Stimulated activated CD8-positive, alpha-beta memory T cell treated with anti-CD3 and anti-CD28 coated beads, Interleukin-15, amount 100 ng/mL, for 4 hours (primary cell): ENCODE results near the gene OSTC.

ENCODE experiments used
- DNase-seq, 2 donors: peaks; one replicate each; pipeline ENCODE4 v3.0.0-alpha.2; 2020; ENCODE audit warnings: low read depth in 2 of 2

Gene OSTC

DNA sequence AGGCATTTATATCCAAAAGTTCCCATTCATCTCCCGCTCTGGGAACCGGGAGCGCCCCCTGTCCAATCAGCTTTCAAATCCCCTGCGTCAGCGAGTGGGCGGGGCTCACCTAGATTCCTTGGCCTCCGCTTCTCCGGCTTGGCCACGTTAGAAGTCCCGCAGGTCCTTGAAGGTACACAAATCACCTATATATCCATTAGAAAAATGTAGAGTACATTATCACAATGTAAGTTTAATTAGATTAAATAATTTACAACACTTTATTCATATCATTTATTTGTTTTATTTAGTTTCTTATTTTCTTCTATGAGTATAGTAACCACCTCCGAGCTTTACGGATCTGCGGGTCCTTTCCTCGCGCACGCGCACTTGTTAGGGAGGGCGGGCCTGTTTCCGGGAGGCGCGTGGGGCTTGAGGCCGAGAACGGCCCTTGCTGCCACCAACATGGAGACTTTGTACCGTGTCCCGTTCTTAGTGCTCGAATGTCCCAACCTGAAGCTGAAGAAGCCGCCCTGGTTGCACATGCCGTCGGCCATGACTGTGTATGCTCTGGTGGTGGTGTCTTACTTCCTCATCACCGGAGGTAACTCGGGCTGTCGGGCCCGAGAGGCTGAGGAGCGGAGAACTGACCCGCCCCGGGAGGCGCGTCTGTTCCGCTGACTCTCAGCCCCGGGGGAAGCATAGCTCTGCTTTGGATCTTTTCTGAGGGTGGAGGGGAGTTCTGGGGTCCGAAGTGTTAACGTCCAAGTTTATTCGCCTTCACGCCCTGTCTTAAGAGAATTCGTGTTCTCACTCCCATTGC, at the start of gene OSTC:
TSS of gene OSTC (plus strand) at position 388 of the 802 bp plus-strand sequence. CDS start at position 445, 57 bp downstream.
- DNase-seq, result peak; percentile 77 to 83

- DNase-seq, result no peak
Measured at GRCh38 chr4:108601106-108601505, 49.3 kb upstream of the OSTC start.

GRCh38 chr4:108601532-108601931, 48.9 kb upstream of the OSTC start:
- no peak for DNase-seq

DNA sequence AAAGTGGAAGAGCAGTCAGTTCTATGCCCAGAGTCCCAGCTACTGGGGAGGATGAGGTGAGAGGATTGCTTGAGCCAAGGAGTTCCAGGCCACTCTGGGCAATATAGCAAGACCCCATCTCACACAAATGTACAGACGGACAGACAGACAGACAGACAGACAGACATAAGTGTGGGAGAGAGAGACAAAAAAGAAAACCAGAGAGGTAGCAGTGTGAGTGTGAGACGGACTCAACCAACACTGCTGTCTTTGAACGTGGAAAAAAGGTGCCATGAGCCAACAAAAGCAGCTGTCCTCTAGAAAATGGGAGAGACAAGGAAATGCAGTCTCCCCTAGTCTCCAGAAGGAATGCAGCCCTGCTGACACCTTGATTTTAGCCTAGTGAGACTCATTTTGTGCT, 48.2 kb upstream of the OSTC start:
- no peak for DNase-seq

- no peak for DNase-seq
Measured at GRCh38 chr4:108607079-108607815, 43.2 kb upstream of the OSTC start.

- DNase-seq, result no peak
Measured at GRCh38 chr4:108611365-108611764, 39.0 kb upstream of the OSTC start.

GRCh38 chr4:108612365-108612764, 38.0 kb upstream of the OSTC start:
- DNase-seq, result no peak

DNA sequence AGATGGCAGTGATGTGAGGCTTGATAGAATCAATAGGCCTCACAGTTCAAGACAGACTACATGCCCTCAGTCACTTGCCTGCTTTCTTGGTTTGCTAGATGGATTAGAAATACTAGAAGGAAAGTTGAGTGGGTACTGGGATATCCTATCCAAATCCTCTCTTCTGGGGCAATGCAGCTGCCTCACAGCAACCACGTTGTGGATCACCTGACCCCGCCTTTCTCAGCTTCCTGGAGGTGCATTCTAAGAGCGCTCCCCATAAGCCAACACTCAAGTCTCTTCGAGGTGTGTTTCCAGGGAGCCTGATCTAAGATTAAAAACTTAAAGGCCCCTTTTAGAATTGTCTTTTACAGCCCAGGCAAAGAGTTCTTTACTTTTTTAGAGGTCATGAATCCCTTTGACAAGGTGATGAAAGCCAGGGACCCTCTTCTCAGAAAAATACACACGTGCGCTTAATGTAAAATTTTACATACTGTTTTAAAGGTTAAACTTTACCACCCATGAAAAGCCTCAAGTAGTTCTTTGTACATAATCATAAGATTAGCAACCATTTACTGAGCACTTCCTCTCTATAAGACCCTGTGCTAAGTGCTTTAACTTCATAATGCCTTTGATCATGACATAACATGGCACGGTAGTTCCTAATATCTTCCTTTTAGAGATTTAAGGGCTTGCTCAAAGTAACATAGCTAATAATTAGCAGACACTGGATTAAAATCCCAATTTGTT, 30.9 kb upstream of the OSTC start:
- no peak for DNase-seq

DNA sequence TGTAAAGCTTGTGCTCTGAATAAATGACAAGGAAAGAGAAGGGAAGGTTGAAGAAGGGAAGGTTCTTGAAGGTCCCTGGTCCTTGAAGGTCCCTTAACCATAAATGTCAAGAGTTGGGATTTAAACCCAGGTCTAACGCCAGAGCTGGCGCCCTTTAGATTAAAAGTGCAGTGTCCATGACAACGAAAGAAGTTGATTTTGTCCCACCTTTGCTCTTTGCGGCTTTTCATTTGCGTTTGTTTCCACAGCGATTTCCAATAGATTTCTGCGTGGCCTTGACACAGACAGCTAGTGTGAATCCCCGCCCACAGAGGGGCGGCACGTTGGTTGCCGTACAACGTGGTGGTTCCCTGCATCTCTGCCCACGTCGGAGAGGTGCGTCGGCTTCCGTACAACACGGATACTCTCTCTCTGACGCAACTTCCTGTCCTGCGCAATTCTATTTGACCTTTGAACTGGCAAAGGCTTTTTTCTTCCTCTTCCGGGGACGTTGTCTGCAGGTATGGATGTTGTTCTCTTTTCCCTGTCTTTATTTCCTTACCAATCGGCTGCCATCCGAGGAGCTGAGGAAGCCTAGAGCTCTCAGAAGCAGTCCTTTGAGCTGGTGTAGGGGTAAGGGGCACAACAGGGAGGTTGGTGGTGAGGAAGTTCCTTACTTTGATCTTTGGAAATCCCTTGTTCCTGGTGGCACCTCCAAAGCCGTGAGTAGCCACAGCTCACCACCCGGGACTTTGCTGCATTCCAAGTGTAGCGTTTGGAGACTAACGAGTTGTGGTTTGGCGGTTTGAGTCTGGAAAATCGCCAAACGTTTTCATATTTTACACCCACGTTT, 30.1 kb upstream of the OSTC start, which contains the start of gene RPL34:
TSS of gene RPL34 (plus strand) at position 476 of the 832 bp plus-strand sequence. CDS start 1,384 bp downstream, outside the sequence.
- DNase-seq, result peak; percentile 92 to 98

DNA sequence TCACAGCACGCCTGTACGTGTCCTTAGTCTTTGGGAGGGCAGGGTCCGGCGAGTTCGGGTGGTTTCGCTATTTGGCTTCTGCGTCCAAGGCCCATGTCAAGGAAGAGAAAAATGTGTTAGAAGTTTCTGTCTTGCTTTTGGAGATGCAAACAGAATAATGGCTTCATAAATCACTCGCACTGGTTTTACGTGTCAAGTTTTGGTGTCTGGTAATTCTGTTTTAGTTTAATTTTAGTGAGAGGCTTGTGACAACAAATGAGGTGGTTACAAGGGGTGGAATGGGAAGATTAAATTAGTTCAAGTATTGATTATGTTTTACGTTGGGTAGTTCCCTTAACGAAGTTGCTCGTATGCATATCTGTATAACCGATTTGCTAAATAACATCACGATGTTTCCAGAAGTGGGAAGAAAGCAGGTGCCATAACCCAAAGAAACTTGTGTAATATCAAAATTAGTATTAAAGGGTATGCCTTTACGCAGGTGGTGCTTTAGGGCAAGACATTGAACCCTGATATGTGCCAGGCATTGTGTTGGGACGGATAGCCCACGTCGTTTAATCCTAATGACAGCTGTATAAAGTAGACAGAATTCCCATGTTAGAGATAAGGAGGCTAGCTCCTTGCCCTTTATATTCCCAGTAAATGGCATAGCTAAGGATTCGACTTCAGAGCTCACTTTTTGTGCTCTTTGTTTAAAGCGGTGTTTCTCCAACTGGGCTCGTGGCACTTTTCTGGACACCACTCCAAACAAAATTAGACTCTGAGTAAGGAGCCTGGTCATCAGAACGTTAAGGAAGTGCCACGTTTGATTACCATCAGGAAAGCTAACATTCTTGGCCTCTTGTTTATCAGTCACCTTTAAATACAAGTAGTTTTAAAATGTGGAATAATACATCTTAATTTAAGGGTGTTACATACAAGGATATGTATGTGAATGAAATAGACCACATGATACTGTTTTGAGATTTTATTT, 29.2 kb upstream of the OSTC start:
- no peak for DNase-seq

- DNase-seq, result no peak
Measured at GRCh38 chr4:108622022-108622421, 28.4 kb upstream of the OSTC start.

- DNase-seq, result no peak
Measured at GRCh38 chr4:108622828-108623227, 27.6 kb upstream of the OSTC start.

DNA sequence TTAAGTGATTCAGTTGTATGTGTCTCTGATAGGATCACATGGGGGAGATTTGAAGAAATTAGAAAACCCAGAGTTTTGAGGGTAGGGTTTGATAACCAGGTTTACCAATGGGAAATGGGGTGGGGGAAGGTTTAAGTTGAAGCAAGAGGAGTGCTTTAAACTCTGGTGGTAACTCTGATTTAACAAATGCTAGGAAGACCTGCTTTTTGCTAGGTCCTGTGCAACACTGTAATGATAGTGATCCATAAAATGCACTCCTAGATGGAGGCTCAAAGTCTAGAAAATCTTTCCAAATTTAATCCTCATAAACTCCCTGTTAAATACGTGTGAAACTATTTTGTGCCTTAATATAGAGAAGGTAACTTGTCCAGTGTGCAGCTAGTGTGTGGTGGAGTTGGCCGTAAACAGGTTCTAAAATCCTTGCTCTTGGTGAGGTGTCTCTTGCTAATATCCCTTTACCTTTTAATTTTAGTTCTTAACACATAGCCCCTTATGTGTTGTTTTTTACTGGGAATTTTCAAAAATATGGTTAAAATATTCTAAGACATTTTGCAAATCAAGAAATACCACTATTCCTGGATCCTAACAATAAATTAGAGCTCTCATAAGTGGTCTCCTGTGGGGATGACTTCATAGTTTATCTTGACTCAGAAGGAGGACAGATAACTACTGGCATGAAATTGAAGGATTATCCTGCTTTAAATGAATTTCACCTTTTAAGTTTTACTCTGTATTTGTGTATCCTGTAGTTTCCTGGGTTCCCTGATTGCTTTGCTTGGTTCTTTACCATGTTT, 25.9 kb upstream of the OSTC start:
- DNase-seq, result no peak

DNA sequence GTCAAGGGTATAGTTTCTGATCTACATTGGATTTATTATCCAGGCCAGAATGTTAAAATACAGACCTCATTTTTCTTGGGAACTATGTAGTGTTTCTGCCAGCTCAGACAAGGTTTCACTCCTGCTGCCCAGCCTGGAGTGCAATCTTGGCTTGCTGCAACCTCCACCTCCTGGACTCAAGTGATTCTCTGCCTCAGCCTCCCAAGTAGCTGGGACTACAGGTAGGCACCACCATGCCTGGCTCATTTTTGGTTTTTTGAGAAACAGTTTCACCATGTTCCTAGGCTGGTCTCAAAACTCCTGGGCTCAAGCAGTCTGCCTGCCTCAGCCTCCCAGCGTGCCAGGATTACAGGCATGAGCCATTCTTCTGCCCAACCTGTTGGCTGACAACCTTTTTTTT, 24.3 kb upstream of the OSTC start:
- DNase-seq, result no peak

- no peak for DNase-seq
Measured at GRCh38 chr4:108628411-108628810, 22.0 kb upstream of the OSTC start.

DNA sequence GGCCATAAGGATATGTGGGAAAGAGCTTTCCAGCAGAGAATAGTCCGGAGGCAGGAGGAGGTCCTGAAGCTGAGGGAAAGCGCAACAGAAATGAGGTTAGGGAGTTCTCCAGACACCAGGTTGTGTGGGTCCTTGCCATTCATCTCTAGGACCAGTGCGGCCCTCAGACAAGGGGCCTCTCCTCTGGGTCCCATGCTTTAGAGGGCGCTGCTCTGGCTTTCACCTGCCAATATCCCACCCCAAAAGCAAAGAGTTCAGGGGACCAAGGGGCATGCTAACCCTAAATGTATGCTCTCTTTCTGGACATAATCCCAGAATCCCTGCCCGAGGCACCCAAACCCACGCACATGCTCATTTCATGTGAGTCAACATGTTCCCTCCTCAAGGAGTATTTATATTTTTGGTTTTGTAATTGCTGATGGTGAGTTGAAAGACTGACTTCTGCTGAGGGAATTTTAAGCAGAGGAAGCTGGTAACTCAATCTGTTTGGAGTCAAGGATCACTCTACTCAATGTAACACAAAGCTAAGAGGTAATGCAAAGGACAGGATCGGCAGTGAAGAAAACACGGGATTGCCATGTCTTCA, 15.2 kb upstream of the OSTC start:
- DNase-seq, result no peak

- DNase-seq, result no peak
Measured at GRCh38 chr4:108636246-108636645, 14.2 kb upstream of the OSTC start.

DNA sequence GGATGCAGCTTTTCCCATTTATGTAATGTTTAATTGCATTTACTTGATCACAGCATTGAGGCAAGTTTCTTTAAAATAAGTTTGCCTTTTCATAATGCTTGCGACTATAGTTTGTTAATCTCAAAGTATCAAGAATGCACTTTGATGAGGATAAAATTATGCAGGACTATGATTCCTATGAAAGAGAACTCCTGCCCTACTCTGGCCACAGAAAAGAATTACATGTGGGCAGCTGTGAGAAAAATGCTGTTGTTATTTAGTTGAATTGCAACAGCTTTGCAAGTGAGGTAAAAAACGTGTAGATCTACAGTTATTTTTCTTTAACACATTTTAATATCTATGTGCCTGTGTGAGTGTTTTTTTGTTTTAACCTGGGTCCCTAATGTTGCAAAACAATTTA, 12.5 kb upstream of the OSTC start:
- no peak for DNase-seq

GRCh38 chr4:108644237-108644636, 6.2 kb upstream of the OSTC start:
- DNase-seq, result no peak
